GM19023 (cell line): ENCODE data around the gene GRAMD2A.

Source experiments
- ATAC-seq: cut with Tn5 transposase; IDR thresholded peaks from one replicate; pipeline ENCODE4 v1.9.1; 2021; ENCODE audit warnings: mild to moderate bottlenecking, moderate library complexity; ENCODE audit not compliant: unreplicated experiment

The GRAMD2A gene

DNA sequence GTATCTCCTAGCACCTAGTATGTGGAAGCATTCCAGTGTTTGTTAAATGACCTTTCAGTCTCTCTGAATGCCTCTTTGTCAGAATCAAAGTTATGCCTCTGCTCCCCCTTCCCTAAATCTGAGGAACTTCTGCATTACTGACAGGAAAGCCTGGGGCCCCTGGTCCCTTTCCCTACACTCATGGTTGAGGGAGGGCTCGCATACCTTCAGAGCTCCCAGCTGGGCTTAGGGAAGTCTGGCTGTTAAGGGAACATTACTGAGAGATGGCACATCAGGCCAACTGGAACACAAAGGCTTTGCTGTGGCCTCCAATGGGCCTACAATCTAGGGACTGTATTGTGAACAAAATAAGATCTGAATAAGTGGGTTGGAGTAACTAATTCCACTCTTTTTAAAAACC is 23.1 kb upstream of the GRAMD2A start:
- ATAC-seq, result no peak

- no peak for ATAC-seq
Observed at GRCh38 chr15:72217216-72217615, 19.6 kb upstream of the GRAMD2A start.

DNA sequence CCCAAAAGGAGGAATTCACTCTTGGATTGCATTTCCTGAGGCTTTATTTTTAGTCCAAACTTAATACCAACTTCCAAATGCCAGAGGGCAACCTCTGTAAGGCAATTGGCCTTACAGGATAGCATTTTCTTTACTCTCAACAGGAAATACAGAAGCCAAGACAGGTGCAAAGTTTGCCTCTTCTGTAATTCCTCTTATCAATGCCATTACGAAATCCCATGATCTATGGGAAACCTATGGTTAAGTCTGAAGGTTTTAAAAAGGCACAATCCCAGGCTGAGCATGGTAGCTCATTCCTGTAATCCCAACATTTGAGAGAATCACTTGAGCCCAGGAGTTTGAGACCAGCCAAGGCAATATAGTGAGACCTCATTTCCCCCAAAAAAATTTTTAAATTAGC is 18.5 kb upstream of the GRAMD2A start:
- ATAC-seq, result no peak

GRCh38 chr15:72207558-72208085 is 10.0 kb upstream of the GRAMD2A start:
- no peak for ATAC-seq

GRCh38 chr15:72206677-72207000 is 9.1 kb upstream of the GRAMD2A start:
- no peak for ATAC-seq

- ATAC-seq, result no peak
Observed at GRCh38 chr15:72205896-72206676, 8.5 kb upstream of the GRAMD2A start.

DNA sequence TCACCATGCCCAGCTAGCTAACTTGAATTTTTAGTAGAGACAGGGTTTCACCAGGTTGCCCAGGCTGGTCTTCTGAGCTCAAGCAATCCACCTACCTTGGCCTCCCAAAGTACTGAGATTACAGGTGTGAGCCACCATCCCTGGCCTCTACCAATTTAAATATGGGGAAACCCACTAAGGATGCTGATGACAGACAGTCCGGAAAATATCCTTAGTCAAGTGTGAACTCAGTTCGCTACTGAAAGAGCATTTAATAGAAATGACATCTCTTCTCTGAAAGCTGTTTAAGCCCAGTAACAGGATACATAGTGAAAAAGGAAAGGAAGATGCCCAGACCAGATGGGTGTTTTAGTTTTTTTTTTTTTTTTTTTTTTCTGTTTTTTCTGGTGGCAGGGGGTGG is 7.7 kb upstream of the GRAMD2A start:
- ATAC-seq, result no peak

DNA sequence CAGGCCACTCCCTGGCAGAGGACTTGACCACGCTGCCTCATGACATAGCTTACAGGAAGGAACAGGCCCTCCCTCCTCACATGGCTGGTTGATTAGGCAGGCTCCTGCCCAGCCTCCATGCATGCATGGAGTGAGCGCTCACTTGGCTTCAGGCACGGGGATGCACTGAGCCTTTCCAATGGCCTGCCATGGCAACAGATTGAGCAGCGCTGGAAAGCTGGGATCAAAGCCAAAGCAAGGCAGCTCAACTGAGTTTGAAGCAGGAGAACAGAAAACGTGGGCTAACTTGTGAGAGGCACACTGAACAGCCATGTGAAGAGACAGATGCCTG is 5.9 kb upstream of the GRAMD2A start:
- no peak for ATAC-seq

GRCh38 chr15:72202801-72203506 is 5.4 kb upstream of the GRAMD2A start:
- no peak for ATAC-seq

DNA sequence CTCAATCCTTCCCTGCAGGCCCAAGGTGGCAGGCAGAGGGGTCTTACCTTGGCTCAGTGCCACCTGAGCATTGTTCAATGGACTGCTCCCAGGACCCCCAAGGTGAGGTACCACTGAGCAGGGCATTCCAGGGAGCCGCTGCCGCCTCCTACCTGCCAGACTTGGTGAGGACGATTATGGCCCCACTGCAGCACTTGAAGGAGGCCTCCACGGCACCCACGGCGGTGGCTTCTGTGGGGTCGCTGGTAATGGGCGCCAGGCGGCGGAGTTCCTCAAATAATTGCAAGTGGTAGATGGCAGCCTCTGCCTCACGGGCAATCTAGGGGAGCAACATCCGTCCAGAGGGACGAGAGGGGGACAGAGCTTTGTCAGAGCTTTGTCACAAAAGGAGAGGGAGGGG is 4.7 kb upstream of the GRAMD2A start:
- no peak for ATAC-seq

DNA sequence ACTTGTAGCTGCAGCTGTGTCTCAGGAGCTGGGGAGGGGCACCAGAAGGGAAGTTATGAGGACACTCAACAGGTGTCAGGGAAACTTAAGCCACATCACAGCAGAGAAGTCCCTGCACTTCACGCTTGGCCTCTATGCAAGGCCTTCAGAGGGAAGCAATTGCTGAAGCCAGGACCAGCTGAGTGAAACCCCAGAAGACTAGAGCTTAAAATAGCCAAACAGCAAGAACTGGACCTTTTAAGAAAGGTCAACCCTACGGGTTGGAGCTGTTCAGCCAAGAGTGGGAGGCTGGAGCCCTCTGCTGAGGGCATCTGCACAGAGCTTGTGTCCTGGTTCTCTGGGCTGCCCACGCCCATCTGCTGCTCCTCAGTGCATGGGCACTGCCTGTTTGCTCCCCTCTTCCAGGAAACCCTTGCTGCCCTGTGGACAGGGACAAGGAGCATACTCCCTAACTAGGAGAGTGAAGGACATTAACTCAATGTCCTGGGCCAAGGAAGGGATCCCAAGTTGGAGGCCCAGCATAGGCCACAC is 3.9 kb upstream of the GRAMD2A start:
- ATAC-seq, result no peak

DNA sequence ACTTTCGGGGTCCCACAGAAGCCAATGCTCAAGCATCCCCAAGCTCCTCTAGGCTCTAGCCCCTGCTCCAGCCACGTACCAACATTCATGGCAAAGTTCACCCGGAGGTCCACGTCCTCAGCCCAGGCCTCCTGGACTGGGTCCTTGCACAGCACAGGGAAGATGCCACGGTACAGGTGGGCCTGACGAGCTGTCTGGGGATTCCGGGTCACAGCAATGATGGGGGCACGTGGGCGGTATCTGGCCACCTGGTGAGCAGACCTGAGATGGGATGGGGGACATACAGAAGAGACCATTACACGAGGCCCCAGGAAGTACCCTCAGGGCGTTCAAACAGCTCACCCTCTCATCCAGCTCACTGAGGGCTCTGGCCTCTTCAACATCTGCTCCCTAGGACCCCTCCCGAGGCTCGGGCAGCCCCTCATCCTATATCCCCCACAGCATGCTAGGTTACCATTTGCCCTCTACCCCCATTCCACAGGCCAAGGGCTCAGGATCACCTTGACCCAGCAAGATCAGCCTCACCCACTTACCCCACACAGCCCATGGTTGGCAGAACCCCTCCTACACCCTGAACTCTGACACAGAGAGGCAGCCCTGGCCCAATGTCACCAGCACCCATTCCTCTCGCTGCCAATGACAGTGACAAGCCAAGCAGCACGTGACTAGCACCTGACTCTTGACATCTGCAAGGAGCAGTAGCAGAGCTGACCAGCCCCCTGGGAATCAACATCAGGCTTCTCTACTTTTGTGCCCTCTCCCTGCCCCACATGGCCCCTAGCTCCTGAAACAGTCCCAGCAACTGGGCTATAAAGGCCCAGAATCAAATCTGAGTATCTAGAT is 3.0 kb upstream of the GRAMD2A start:
- ATAC-seq, result no peak

GRCh38 chr15:72199721-72200212 is 2.2 kb upstream of the GRAMD2A start:
- ATAC-seq, result no peak

- ATAC-seq, result no peak
Observed at GRCh38 chr15:72199205-72199515, 1.6 kb upstream of the GRAMD2A start.

- ATAC-seq, result no peak
Observed at GRCh38 chr15:72198356-72199204, 993 bp upstream of the GRAMD2A start.

DNA sequence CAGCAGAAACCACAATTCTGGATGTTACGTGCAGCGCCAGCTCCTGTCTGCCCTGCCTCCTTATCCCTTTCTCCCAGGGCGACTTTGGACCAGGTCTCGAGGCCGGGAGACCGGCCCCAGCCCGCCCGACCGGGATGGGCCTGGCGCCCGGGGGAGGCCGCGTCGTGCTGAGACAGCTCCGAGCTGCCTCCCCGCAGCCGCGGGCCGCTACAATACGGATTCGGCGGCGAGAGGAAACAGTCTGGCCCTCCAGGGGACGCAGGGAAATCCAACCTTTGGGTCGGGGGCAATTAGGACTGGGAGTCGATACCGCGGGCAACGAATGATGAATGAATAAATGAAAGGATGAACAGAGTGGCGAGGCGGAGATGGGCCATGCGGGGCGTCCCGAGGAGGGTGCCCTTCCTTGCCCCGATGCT is 537 bp downstream of the GRAMD2A start:
- ATAC-seq, result no peak

- ATAC-seq, result no peak
Observed at GRCh38 chr15:72196409-72197040, 1.1 kb downstream of the GRAMD2A start.

GRCh38 chr15:72195101-72195511 is 2.5 kb downstream of the GRAMD2A start:
- no peak for ATAC-seq

- ATAC-seq, result no peak
Observed at GRCh38 chr15:72193836-72194396, 3.7 kb downstream of the GRAMD2A start.

DNA sequence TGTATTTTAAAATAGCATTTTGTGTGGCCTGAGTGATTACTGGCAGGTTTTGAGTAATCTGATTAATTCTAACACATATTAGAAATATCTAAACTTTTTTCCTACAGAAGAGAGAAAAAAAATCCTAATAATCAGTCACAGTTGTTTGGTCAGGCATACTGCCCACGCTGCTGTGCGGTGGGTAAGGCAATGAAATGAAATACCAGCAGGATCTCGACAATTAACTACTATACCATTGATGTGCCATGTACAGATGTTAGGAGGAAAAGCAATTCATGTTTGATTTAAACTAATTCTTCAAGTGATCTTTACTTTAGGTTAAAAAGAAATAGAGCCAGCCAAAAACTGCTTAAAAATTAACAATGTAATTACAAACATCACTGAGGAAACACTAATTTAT is 5.2 kb downstream of the GRAMD2A start:
- no peak for ATAC-seq
